CD14-positive monocyte (primary cell): ENCODE results near the gene PTPRN2. TPM values are rescaled to one million over a fixed set of nuclear protein-coding genes. Genes with fewer than 3 reads are reported as not detected.

Experiments
- DNase-seq, 3 donors: peaks; one replicate each; pipeline ENCODE4 v3.0.0-alpha.2; 2011 to 2022
- H2AFZ ChIP-seq: 2 replicates; pipeline ENCODE4 v1.6.0; 2012; ENCODE audit warnings: mild to moderate bottlenecking, low read depth, low read length, inconsistent platforms; ENCODE audit not compliant: insufficient read depth, poor library complexity, severe bottlenecking
- H3K27ac ChIP-seq, 2 donors: 1 replicate in 1 of 2; 2 replicates in 1 of 2; pipeline ENCODE4 v1.5.1; 2012 to 2013; ENCODE audit warnings: low read length in 2 of 2, control low read depth in 1 of 2, inconsistent platforms in 1 of 2, low read depth in 1 of 2, mild to moderate bottlenecking in 1 of 2
- H3K27me3 ChIP-seq, 2 donors: one replicate each; pipeline versions ENCODE4 v1.6.0 to v1.6.1; 2011 to 2013; ENCODE audit warnings: low read length in 2 of 2; ENCODE audit not compliant: control insufficient read depth in 2 of 2, insufficient read depth in 2 of 2
- H3K36me3 ChIP-seq, 2 donors: replicated peaks in 1 of 2; 1 replicate in 1 of 2; 2 replicates in 1 of 2; pipeline versions ENCODE4 v1.5.1 to v1.6.1; 2012 to 2013; ENCODE audit warnings: low read length in 2 of 2, control low read depth in 1 of 2, inconsistent platforms in 1 of 2, mild to moderate bottlenecking in 1 of 2; ENCODE audit not compliant: insufficient read depth in 2 of 2, control insufficient read depth in 1 of 2
- H3K4me1 ChIP-seq, 2 donors: 1 replicate in 1 of 2; 2 replicates in 1 of 2; pipeline versions ENCODE4 v1.5.1 to v1.6.1; 2012 to 2013; ENCODE audit warnings: low read length in 2 of 2, control low read depth in 1 of 2, inconsistent platforms in 1 of 2, mild to moderate bottlenecking in 1 of 2, moderate library complexity in 1 of 2; ENCODE audit not compliant: insufficient read depth in 2 of 2, control insufficient read depth in 1 of 2
- H3K4me2 ChIP-seq: replicated peaks from 2 replicates; pipeline ENCODE3; 2012; ENCODE audit warnings: low read length, moderate library complexity, mild to moderate bottlenecking; ENCODE audit not compliant: poor library complexity, severe bottlenecking; ENCODE audit errors: extremely low read depth
- H3K4me3 ChIP-seq, 3 experiments: fragments of 200-600 bp in 1 of 3; sonication (generic) in 1 of 3; replicated peaks in 1 of 3; 1 replicate in 2 of 3; 2 replicates in 1 of 3; pipeline ENCODE4 v1.5.1; 2011 to 2013; ENCODE audit warnings: low read length in 3 of 3, mild to moderate bottlenecking in 3 of 3, control low read depth in 2 of 3, low read depth in 2 of 3, inconsistent platforms in 1 of 3, moderate library complexity in 1 of 3
- H3K79me2 ChIP-seq: 2 replicates; pipeline ENCODE4 v1.6.0; 2012; ENCODE audit warnings: mild to moderate bottlenecking, control low read depth, inconsistent platforms, low read length, moderate library complexity; ENCODE audit not compliant: insufficient read depth
- H3K9ac ChIP-seq: 2 replicates; pipeline ENCODE4 v1.6.0; 2017; ENCODE audit warnings: low read length, mild to moderate bottlenecking; ENCODE audit not compliant: insufficient read depth, poor library complexity, severe bottlenecking
- H3K9me3 ChIP-seq, 2 donors: replicated peaks in 1 of 2; 1 replicate in 1 of 2; 2 replicates in 1 of 2; pipeline versions ENCODE4 v1.5.1 to v1.6.1; 2012 to 2013; ENCODE audit warnings: low read length in 2 of 2, control low read depth in 1 of 2; ENCODE audit not compliant: control insufficient read depth in 1 of 2, insufficient read depth in 1 of 2
- H4K20me1 ChIP-seq: 2 replicates; pipeline ENCODE4 v1.6.0; 2012; ENCODE audit warnings: mild to moderate bottlenecking, low read length, control low read depth, moderate library complexity; ENCODE audit not compliant: insufficient read depth
- H3K27ac Mint-ChIP-seq, 7 donors: one replicate each; pipeline ENCODE4 v1.8.0; 2020; ENCODE audit warnings: mild to moderate bottlenecking in 7 of 7, mixed read lengths in 7 of 7, moderate library complexity in 6 of 7, inconsistent platforms in 2 of 7
- H3K27me3 Mint-ChIP-seq, 3 donors: one replicate each; pipeline ENCODE4 v1.8.0; 2021 to 2022; ENCODE audit warnings: low read depth in 3 of 3, mild to moderate bottlenecking in 3 of 3, mixed read lengths in 3 of 3, moderate library complexity in 3 of 3, inconsistent platforms in 1 of 3
- H3K36me3 Mint-ChIP-seq, 2 donors: one replicate each; pipeline ENCODE4 v1.8.0; 2020; ENCODE audit warnings: mixed read lengths in 2 of 2, inconsistent platforms in 1 of 2, mild to moderate bottlenecking in 1 of 2
- H3K4me1 Mint-ChIP-seq: one replicate; pipeline ENCODE4 v1.8.0; 2020; ENCODE audit warnings: mild to moderate bottlenecking, mixed read lengths
- H3K4me3 Mint-ChIP-seq, 2 donors: one replicate each; pipeline ENCODE4 v1.8.0; 2020; ENCODE audit warnings: mild to moderate bottlenecking in 2 of 2, mixed read lengths in 2 of 2, moderate library complexity in 1 of 2
- H3K9me3 Mint-ChIP-seq, 7 donors: one replicate each; pipeline ENCODE4 v1.8.0; 2020 to 2022; ENCODE audit warnings: mixed read lengths in 7 of 7, mild to moderate bottlenecking in 6 of 7, moderate library complexity in 6 of 7, inconsistent platforms in 2 of 7
- CTCF ChIP-seq: fragments of 200-600 bp; IDR thresholded peaks from one replicate; pipeline ENCODE4 v1.8.0; 2022; ENCODE audit warnings: antibody characterized with exemption, mild to moderate bottlenecking
- WGBS: methylation state at CpG from one replicate; pipeline ENCODE4 v1.1.5; 2013; ENCODE audit warnings: missing lambda C conversion rate; ENCODE audit not compliant: insufficient coverage; 5-methylcytosine and 5-hydroxymethylcytosine counted together
- intact Hi-C, 2 donors: fragments of 100-400 bp; cut with micrococcal nuclease; formaldehyde crosslinking; loops; one replicate each; pipeline versions ENCODE4 v1.15.0 to v1.15.1; 2023
- polyA plus RNA-seq, 3 donors: library from polyadenylated mRNA; depleted of rRNA in 1 of 3; unstranded in 2 of 3; stranded (reverse) in 1 of 3; fragments of 300-500 nt in 2 of 3; fragments of >200 nt in 1 of 3; fragmentation: Illumina TruSeq in 2 of 3; gene quantifications; 1 replicate in 2 of 3; 2 replicates in 1 of 3; pipeline ENCODE4 v1.2.3, GENCODE V29; 2012 to 2021

The PTPRN2 gene
- polyA plus RNA-seq, 3 donors = 0.25 to 1.4 (median 0.97) TPM

- H3K9ac ChIP-seq = no peak overlapping the region
- Mint-ChIP-seq H3K4me1 (no peaks in the 10 kb centered on the region), H3K27ac (no peak overlapping the region), H3K9me3 (peaks cover 0 to 5% (median 0%) of the 10 kb centered on the region in 7 donors), H3K27me3 (peaks cover 0 to 11% (median 6%) of the 10 kb centered on the region in 3 donors), H3K4me3 (no peak overlapping the region), H3K36me3 (no peaks in the 10 kb centered on the region)
- TF ChIP-seq CTCF = no peak
- no peaks in the 10 kb centered on the region for H3K79me2 ChIP-seq
- no peaks in the 10 kb centered on the region for H3K36me3 ChIP-seq
- no peaks in the 10 kb centered on the region for H3K9me3 ChIP-seq
- H3K27ac ChIP-seq = no peak overlapping the region
- H3K4me3 ChIP-seq = no peak overlapping the region
- no peak overlapping the region for H3K4me2 ChIP-seq
- intact Hi-C loops = no loop called here
- DNase-seq = no peak
- no peak overlapping the region for H2AFZ ChIP-seq
- no peaks in the 10 kb centered on the region for H4K20me1 ChIP-seq
- WGBS = 93% methylated on average over 12 of the region's 12 CpGs
- no peaks in the 10 kb centered on the region for H3K4me1 ChIP-seq
- no peaks in the 10 kb centered on the region for H3K27me3 ChIP-seq
These were observed 798.5 kb downstream of the PTPRN2 start for GRCh38 chr7:157789094-157789493.

GRCh38 chr7:157788573-157788972, 799.0 kb downstream of the PTPRN2 start:
- H3K27ac ChIP-seq = no peak overlapping the region
- WGBS = 95% methylated on average over 10 of the region's 12 CpGs
- no peaks in the 10 kb centered on the region for H3K9me3 ChIP-seq
- H3K4me3 ChIP-seq = no peak overlapping the region
- Mint-ChIP-seq H3K4me3 (no peak overlapping the region), H3K4me1 (no peaks in the 10 kb centered on the region), H3K9me3 (peaks cover 0 to 5% (median 0%) of the 10 kb centered on the region in 7 donors), H3K27me3 (peaks cover 0 to 10% (median 6%) of the 10 kb centered on the region in 3 donors), H3K27ac (no peak overlapping the region), H3K36me3 (no peaks in the 10 kb centered on the region)
- H3K36me3 ChIP-seq = no peaks in the 10 kb centered on the region
- no peak overlapping the region for H3K4me2 ChIP-seq
- TF ChIP-seq CTCF = no peak
- no peaks in the 10 kb centered on the region for H3K79me2 ChIP-seq
- no peaks in the 10 kb centered on the region for H3K27me3 ChIP-seq
- no peak for DNase-seq
- no peak overlapping the region for H2AFZ ChIP-seq
- H3K9ac ChIP-seq = no peak overlapping the region
- H3K4me1 ChIP-seq = no peaks in the 10 kb centered on the region
- intact Hi-C loops = no loop called here
- H4K20me1 ChIP-seq = no peaks in the 10 kb centered on the region
